NOMO-1 treated with DMSO at 0.1 percent for 48 hours (cell line): ENCODE measurements around the gene INCA1.
A peak's percentile ranks its signal among the peaks of the same experiment; 100 is the strongest.

Experiments
- DNase-seq: peaks from one replicate; lab custom pipeline; 2025; ENCODE audit not compliant: unreplicated experiment; lab: John Stamatoyannopoulos, UW

INCA1 gene

DNA sequence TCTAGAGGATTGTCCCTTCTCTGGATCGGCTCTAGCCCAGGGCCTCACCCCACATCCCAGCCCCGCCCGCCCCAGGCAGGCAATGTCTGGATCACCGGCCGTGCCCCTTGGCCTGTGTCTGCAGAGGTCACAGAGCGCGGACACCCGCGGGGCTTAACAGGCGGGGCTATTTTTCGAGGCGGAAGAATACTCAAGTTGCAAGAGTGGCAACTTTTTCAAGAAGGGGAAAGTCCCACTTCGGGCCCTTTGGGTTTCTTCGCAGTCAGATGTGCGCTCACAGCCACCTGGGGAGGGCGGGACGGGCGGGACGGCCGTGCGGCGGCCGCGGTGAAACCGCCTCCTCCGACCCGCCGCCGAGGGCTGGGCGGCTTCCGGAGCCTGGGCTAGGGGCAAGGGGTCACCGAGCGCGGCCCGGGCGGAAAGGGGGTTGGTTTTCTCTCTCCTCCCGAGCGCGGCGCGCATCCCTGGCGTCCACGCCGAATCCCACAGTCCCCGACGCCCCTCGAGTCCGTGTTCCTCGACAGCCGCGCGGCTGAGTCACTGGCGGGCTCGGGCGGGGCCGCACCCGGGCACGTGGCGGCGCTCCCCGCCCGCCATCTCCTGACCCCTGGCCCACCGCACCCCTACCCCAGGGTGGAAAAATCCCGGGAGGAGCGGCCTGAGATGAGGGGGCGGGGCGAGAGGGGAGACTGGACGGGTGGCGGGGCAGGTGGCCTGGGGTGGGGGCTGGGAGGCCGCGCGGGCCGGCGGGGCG is 47.8 kb downstream of the INCA1 start:
- peak; percentile 62 for DNase-seq

DNA sequence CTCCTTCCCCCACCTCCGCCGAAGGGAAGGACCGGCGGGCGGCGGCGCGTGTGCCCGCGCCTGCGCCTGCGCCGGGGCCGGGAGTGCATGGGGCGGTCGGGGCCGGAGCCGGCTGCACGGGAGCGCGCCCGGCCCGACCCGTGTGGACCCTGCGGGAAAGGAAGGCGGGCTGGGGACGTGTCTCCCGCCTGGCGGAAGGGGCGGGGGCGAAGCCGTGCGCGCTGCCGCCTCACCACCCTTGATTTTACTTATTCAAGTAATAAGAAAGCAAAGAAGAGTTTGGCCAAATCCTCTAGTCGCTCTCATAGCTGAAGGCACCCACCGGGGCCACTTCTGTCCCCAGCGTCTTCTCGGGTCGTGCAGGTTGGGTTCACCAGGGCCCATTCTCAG is 48.4 kb downstream of the INCA1 start:
- DNase-seq: peak; percentile 89

- DNase-seq: peak; percentile 95
Measured at GRCh38 chr17:4948166-4948930, 49.0 kb downstream of the INCA1 start, which contains the start of gene PFN1. Gene PFN1 (minus strand): TSS chr17:4948530. CDS start chr17:4948394, 136 bp downstream.

DNA sequence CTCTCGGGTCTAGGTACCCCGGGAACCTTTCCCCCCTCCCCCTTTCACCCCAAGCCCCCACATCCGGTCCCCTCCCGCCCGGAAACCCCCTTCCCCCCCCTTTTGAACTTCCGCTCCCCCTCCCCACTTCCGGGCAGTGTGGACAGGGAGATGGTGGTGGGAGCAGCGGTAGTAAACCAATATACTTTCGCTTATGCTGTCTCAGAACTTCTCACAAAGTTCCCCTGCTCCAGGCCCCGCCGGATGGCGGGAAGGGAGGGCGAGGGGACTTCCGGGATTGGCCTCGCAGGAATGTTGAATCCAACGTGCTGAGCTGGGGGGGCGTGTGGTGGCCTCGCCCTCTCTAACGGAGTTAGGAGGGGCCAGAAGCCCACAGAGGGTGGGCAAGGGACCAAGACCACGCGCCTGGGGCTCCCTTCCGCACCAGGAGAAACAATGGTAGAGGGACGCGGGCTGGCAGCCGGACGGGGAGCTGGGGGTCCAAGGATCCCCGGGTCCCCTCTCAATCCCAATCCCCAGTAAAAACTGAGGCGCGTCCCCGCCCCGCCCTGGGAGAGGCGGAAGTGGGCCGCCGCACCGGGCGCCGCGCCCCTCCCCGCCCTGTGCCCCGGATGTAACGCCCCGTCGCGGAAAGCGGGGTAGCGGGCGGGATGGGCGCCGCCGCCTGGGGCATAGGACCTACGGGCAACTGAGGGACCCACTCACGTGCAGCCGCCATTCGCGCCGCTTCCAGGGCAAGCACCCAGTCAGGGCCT is 49.7 kb downstream of the INCA1 start:
- DNase-seq: peak; percentile 33

GRCh38 chr17:4947010-4947410 is 50.3 kb downstream of the INCA1 start:
- DNase-seq: peak; percentile 37

GRCh38 chr17:4946312-4946976 is 50.9 kb downstream of the INCA1 start:
- no peak for DNase-seq

GRCh38 chr17:4945944-4946280 is 51.4 kb downstream of the INCA1 start:
- DNase-seq: no peak

- DNase-seq: peak; percentile 75
Measured at GRCh38 chr17:4945176-4945943, 52.0 kb downstream of the INCA1 start.

- DNase-seq: no peak
Measured at GRCh38 chr17:4944554-4945175, 52.7 kb downstream of the INCA1 start.

GRCh38 chr17:4944163-4944553 is 53.2 kb downstream of the INCA1 start:
- peak; percentile 84 for DNase-seq

GRCh38 chr17:4942760-4943508 is 54.4 kb downstream of the INCA1 start:
- no peak for DNase-seq

DNA sequence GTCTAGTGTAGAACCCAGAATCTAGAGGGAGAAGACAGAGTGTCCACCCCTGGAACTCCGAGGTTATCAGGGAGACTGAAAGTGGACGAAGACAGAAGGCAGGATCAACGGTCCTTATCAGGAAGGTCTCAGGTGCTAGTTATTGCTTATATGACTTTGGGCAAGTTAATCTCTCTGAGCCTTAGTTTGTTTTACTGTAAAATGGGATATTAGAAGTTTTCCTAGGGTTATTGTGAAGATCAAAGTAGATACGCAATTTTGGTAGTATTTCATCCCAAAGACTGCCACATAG is 56.1 kb downstream of the INCA1 start:
- no peak for DNase-seq

DNA sequence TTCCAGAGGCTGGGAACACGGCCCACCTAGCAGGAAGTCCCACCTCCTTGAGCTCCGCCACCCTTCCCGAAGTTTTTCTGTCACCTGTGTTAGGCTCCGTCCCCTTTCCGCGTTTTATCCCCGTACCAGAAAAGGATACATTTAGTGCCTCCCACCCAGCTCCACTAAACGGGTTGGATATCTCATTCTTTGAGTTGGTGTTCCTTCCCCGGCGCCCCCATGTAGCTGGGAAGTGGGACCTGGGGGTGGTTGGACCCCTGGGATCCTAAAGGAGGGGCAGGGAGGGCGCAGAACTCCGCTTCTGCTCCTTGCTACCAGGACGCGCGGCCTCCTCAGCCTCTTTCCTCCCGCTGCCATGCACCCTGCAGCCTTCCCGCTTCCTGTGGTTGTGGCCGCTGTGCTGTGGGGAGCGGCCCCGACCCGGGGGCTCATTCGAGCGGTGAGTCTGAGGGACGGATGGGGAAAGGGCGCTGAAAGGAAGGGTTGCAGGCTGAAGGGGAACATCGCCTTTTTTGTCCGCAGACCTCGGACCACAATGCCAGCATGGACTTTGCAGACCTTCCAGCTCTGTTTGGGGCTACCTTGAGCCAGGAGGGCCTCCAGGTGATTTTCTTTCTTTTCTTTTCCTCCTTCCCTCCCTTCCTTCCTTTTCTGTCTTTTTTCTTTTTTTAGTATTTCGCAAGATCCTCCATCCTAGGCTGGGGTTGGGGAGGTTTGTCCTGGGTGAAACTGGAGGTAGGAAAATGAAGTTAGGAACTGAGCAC is 56.6 kb downstream of the INCA1 start:
- DNase-seq: no peak

- peak; percentile 100 for DNase-seq
Measured at GRCh38 chr17:4939796-4940554, 57.3 kb downstream of the INCA1 start, which contains the start of the genes RNF167 and SLC25A11. Gene RNF167 (plus strand): TSS chr17:4940268. CDS start chr17:4940910, 642 bp downstream. Gene SLC25A11 (minus strand): TSS chr17:4940046. CDS start chr17:4939910, 136 bp downstream.

DNA sequence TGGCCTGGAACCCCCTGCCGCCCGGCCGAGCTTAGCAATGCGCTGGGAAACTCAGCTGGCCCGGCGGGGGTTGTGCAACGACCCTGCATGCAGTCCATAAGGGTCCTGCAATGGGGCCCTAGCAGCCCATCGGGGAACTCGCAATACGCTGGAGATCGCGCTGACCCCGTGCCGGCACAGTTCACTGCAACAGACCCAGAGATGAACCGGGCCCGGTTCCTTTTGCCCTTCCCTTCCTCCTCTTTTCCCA is 57.9 kb downstream of the INCA1 start:
- DNase-seq: no peak

- DNase-seq: peak; percentile 20
Measured at GRCh38 chr17:4938688-4939545, 58.4 kb downstream of the INCA1 start.
